Right cardiac atrium (tissue), 5 donors: ENCODE measurements around the gene GLI3. TPM values are rescaled to one million over a fixed set of nuclear protein-coding genes. Genes with fewer than 3 reads are reported as not detected.

Experiments
- ATAC-seq, 2 donors: fragments of 200-7000 bp; cut with Tn5 transposase; one replicate each; pipeline versions ENCODE4 v1.8.0 to v1.9.1; 2020; ENCODE audit warnings: moderate library complexity in 2 of 2, mild to moderate bottlenecking in 1 of 2
- DNase-seq, 3 donors: peaks; one replicate each; pipeline ENCODE4 v3.0.0-alpha.2; 2020
- H3K27ac ChIP-seq: one replicate; pipeline ENCODE4 v1.5.1; 2013; ENCODE audit warnings: mild to moderate bottlenecking, low read length, control low read depth, moderate library complexity
- H3K27me3 ChIP-seq: one replicate; pipeline ENCODE4 v1.6.1; 2013; ENCODE audit not compliant: control insufficient read depth, insufficient read depth
- H3K4me1 ChIP-seq: one replicate; pipeline ENCODE4 v1.6.1; 2013; ENCODE audit warnings: low read length; ENCODE audit not compliant: control insufficient read depth, insufficient read depth
- H3K4me3 ChIP-seq: one replicate; pipeline ENCODE4 v1.5.1; 2013; ENCODE audit warnings: low read length, control low read depth
- H3K9me3 ChIP-seq: one replicate; pipeline ENCODE4 v1.6.1; 2013; ENCODE audit warnings: low read length; ENCODE audit not compliant: control insufficient read depth
- WGBS: extraction: QIAGEN DNeasy Blood & Tissue Kit; methylation state at CpG from one replicate; pipeline ENCODE4 v1.1.7; 2013; 5-methylcytosine and 5-hydroxymethylcytosine counted together
- intact Hi-C, 4 donors: fragments of 100-400 bp; cut with DNase I; formaldehyde crosslinking; loops; one replicate each; pipeline versions ENCODE4 v1.11.0 to v1.14.0; 2022 to 2023
- polyA plus RNA-seq: library from polyadenylated mRNA; stranded (reverse); fragments of 200-250 nt; gene quantifications from one replicate; pipeline ENCODE4 v1.2.3, GENCODE V29; 2013
- total RNA-seq, 4 donors: library from RNA; stranded (reverse); fragmentation: NEBNext Ultra II Directional; extraction: Animal tissue kit (Norgen Biotek cat#: 25700); gene quantifications; one replicate each; pipeline ENCODE4 v1.2.1, GENCODE V29; 2021
- donor health status: healthy with polysubstance abuse.
- donor health status: DM: no; HTN: yes; CAD: no.
- donor health status: DM: no; HTN: no; CAD: no.
- donor health status: DM: no; HTN: yes; CAD: no; lungs with severe emphysema.
- donor health status: DM: yes; HTN: yes; CAD: no.

GLI3 gene
- total and polyA plus RNA-seq, 5 donors, result 0.50 to 3.5 (median 2.5) TPM

- WGBS, result 64% methylated on average over 8 of the region's 8 CpGs
- peaks cover 3% of the 10 kb centered on the region for H3K4me1 ChIP-seq
- intact Hi-C loops, result no loop called here
- no peaks in the 10 kb centered on the region for H3K9me3 ChIP-seq
- no peak for ATAC-seq
- H3K27ac ChIP-seq, result no peak overlapping the region
- no peak overlapping the region for H3K4me3 ChIP-seq
- no peaks in the 10 kb centered on the region for H3K27me3 ChIP-seq
- DNase-seq, result no peak
These were observed 43.4 kb downstream of the GLI3 start for GRCh38 chr7:42193471-42194129.

- 37% methylated on average over 7 of the region's 7 CpGs for WGBS
- ATAC-seq (peak in 1 of 2 donors; percentile 39), DNase-seq (no peak)
- Histone ChIP-seq H3K9me3 (no peaks in the 10 kb centered on the region), H3K27ac (no peak overlapping the region), H3K4me1 (peaks cover 3% of the 10 kb centered on the region), H3K4me3 (no peak overlapping the region), H3K27me3 (no peaks in the 10 kb centered on the region)
- intact Hi-C loops, result no loop called here
These were observed 44.1 kb downstream of the GLI3 start for GRCh38 chr7:42192851-42193461.

GRCh38 chr7:42192066-42192465 is 44.9 kb downstream of the GLI3 start:
- H3K9me3 ChIP-seq, result no peaks in the 10 kb centered on the region
- intact Hi-C loops, result no loop called here
- 80% methylated on average over 3 of the region's 3 CpGs for WGBS
- DNase-seq (no peak), ATAC-seq (no peak)
- peaks cover 3% of the 10 kb centered on the region for H3K4me1 ChIP-seq
- H3K27me3 ChIP-seq, result no peaks in the 10 kb centered on the region
- no peak overlapping the region for H3K27ac ChIP-seq
- H3K4me3 ChIP-seq, result no peak overlapping the region

DNA sequence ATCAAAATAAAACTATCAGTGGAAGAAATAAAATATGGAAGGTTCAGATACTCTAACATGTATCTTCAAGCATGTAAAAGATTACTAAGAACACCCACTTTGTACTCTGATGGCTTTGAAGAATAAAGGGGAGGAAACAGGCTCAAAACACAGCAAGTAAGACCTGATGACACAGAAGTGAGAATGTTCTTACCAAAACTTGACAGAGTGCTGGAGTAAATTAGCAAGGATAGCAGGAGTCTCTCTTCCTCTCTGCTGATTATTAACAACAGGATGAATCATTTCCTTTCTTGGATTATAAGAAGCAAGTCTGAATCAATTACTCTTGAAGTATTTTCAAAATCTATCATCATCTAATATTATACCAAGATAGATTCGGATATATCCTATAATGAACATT is 47.5 kb downstream of the GLI3 start:
- Histone ChIP-seq H3K27me3 (no peaks in the 10 kb centered on the region), H3K27ac (no peak overlapping the region), H3K4me1 (peaks cover 3% of the 10 kb centered on the region), H3K9me3 (no peaks in the 10 kb centered on the region), H3K4me3 (no peak overlapping the region)
- intact Hi-C loops, result no loop called here
- 41% methylated on average over 1 of the region's 1 CpG for WGBS
- DNase-seq (no peak), ATAC-seq (no peak)

DNA sequence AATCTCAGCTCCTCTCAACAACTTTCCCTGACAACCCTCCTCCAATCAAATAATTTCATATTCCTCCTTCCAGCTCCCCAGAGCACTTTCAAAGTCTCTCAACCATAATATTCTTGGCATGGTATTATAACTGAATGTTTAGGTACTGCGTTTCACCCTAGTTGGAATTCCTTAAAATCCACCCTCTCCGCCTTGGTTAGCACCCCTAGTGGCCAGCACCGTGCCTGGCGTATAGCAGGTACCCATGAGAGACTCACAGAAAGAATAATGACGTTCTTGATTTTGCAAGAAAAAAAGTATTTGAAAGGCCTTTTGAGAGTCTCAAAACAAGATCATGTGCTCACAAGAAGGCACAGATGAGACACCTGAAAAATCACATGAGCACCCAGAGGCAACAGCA is 50.9 kb downstream of the GLI3 start:
- Histone ChIP-seq H3K4me1 (no peaks in the 10 kb centered on the region), H3K9me3 (no peaks in the 10 kb centered on the region), H3K4me3 (no peak overlapping the region), H3K27me3 (no peaks in the 10 kb centered on the region), H3K27ac (no peak overlapping the region)
- WGBS, result 74% methylated on average over 5 of the region's 5 CpGs
- no peak for DNase-seq
- ATAC-seq, result no peak
- intact Hi-C loops, result no loop called here

DNA sequence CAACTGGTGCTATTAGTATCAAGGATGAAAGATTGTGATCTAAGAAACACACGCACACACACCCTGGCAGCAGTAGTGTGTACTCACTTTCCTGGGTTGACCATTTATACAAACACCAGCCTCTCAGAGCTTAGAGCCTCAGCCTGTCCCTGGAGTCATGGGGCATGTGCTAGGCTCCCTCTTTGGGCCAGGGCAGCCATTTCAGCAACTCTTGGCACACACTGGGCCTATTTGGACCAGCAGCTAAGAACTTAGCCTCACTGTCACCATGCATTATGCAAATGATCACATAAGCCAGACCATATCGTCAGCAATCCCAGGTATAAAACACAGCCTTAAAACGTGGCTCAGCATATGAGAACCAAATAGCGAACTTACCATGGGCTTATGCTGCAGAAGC is 51.3 kb downstream of the GLI3 start:
- ATAC-seq (no peak), DNase-seq (no peak)
- 92% methylated on average over 4 of the region's 4 CpGs for WGBS
- no peaks in the 10 kb centered on the region for H3K27me3 ChIP-seq
- no peaks in the 10 kb centered on the region for H3K4me1 ChIP-seq
- intact Hi-C loops, result no loop called here
- no peak overlapping the region for H3K4me3 ChIP-seq
- no peak overlapping the region for H3K27ac ChIP-seq
- no peaks in the 10 kb centered on the region for H3K9me3 ChIP-seq

- intact Hi-C loops, result no loop called here
- Histone ChIP-seq H3K9me3 (no peaks in the 10 kb centered on the region), H3K4me3 (no peak overlapping the region), H3K27ac (no peak overlapping the region), H3K27me3 (no peaks in the 10 kb centered on the region), H3K4me1 (no peaks in the 10 kb centered on the region)
- DNase-seq (no peak), ATAC-seq (no peak)
- 91% methylated on average over 6 of the region's 6 CpGs for WGBS
These were observed 53.5 kb downstream of the GLI3 start for GRCh38 chr7:42183547-42183946.

GRCh38 chr7:42181566-42181965 is 55.4 kb downstream of the GLI3 start:
- Histone ChIP-seq H3K27me3 (no peaks in the 10 kb centered on the region), H3K9me3 (no peaks in the 10 kb centered on the region), H3K4me3 (no peak overlapping the region), H3K4me1 (no peaks in the 10 kb centered on the region), H3K27ac (no peak overlapping the region)
- WGBS, result 92% methylated on average over 4 of the region's 4 CpGs
- DNase-seq, result no peak
- intact Hi-C loops, result no loop called here
- no peak for ATAC-seq

- Histone ChIP-seq H3K4me3 (no peak overlapping the region), H3K4me1 (no peaks in the 10 kb centered on the region), H3K9me3 (no peaks in the 10 kb centered on the region), H3K27ac (no peak overlapping the region), H3K27me3 (no peaks in the 10 kb centered on the region)
- WGBS, result 57% methylated on average over 2 of the region's 2 CpGs
- DNase-seq (no peak), ATAC-seq (no peak)
- intact Hi-C loops, result no loop called here
These were observed 56.2 kb downstream of the GLI3 start for GRCh38 chr7:42180806-42181205.

DNA sequence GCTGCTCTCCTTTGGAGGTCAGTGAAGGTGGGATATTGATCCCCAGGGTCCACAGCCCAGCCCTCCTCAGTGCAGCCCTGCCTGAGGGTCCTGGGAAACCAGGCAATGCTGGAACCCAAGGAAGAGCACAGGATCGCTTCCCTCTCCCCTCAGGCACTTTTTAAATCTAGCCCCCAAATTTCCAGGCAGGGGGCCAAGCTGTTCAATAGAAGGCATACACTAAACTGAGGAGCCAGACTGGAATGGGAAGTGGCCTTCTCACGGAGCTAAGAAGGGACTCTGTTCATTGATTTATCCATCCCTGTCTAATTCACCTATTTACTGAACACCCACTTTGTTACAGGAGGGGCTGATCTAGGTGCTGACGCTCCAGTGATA is 60.3 kb downstream of the GLI3 start:
- Histone ChIP-seq H3K27me3 (no peaks in the 10 kb centered on the region), H3K27ac (no peak overlapping the region), H3K4me1 (no peaks in the 10 kb centered on the region), H3K4me3 (no peak overlapping the region), H3K9me3 (no peaks in the 10 kb centered on the region)
- no peak for DNase-seq
- ATAC-seq, result no peak
- intact Hi-C loops, result no loop called here
- 86% methylated on average over 3 of the region's 3 CpGs for WGBS

DNA sequence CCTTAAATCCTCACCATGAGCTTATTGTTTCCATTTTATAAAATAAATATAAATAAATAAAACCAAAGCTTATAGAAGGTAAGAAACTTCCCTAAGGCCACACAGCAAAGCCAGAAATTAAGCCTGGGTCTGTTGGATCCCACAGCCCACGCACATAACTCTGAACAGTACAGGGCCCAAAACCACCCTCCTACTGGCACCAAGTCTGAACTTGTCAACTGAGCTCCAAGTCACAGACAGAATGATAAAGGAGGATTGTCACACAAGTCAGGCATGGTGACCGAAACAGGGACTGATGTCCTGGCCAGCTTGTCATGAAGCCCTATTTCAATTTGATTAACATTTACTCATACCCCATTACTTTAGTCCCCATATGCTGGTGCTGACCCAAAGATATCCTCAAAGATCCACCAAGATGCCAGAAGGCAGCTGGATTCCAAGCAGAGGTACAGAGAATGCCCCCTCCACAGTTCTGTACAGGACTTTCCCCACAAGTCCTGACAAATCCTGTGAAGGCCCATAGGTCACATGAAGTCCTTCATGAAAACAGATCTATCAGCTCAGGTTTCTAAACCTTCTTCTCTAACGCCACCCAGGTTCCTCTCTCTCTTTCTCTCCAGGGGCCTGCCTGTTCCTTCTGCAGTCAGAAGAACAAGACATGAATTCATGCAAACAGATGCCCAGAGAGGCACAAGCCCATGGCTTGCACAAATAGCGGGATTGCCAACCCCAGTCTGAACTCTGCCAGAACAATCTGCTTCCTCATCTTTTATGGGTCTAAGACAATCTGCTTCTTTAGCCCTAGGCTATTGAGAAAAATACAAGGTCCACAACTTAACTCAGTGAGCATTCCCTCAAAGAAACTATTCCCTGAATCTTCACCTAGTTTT is 60.9 kb downstream of the GLI3 start:
- ATAC-seq, result no peak
- no peaks in the 10 kb centered on the region for H3K4me1 ChIP-seq

More for the DNA sequence above, 60.9 kb downstream of the GLI3 start:
- no peak overlapping the region for H3K4me3 ChIP-seq
- no peak overlapping the region for H3K27ac ChIP-seq
- DNase-seq, result no peak
- WGBS, result 88% methylated on average over 4 of the region's 4 CpGs
- H3K27me3 ChIP-seq, result no peaks in the 10 kb centered on the region
- no peaks in the 10 kb centered on the region for H3K9me3 ChIP-seq
- intact Hi-C loops, result no loop called here
